AG04450 (cell line): ENCODE data around the gene KIF22. TPM values are rescaled to one million over a fixed set of nuclear protein-coding genes. Genes with fewer than 3 reads are reported as not detected.

Source experiments
- CTCF ChIA-PET: fragments of 300-600, 350-600 bp; formaldehyde crosslinking; extraction: SDS; loops from one replicate; lab custom pipeline; 2022; ENCODE audit warnings: antibody characterized with exemption, inconsistent platforms; lab: Charles Lee
- POLR2A ChIA-PET: fragments of 350-600 bp; formaldehyde crosslinking; extraction: SDS; loops from one replicate; lab custom pipeline; 2021; ENCODE audit warnings: antibody characterized with exemption, inconsistent platforms; lab: Yijun Ruan, JAX
- DNase-seq: peaks from one replicate; pipeline ENCODE4 v3.0.0-alpha.2; 2011; ENCODE audit warnings: low read depth, low spot score
- H3K27ac ChIP-seq: one replicate; pipeline ENCODE4 v1.5.1; 2012; ENCODE audit warnings: low read depth, low read length, control low read depth
- H3K27me3 ChIP-seq: one replicate; pipeline ENCODE4 v1.6.0; 2012; ENCODE audit warnings: low read length; ENCODE audit not compliant: control insufficient read depth, insufficient read depth
- H3K4me3 ChIP-seq: 2 replicates; pipeline ENCODE4 v1.5.1; 2011; ENCODE audit warnings: mild to moderate bottlenecking, low read depth, low read length, control low read depth
- H3K9me3 ChIP-seq: 2 replicates; pipeline ENCODE4 v1.5.1; 2012; ENCODE audit warnings: low read length; ENCODE audit not compliant: control insufficient read depth, insufficient read depth
- CTCF ChIP-seq: IDR thresholded peaks from 2 replicates; pipeline ENCODE4 v1.5.1; 2011; ENCODE audit warnings: low read depth, low read length, control low read depth, inconsistent platforms
- polyA plus RNA-seq: library from polyadenylated mRNA; depleted of rRNA; stranded (reverse); fragments of >200 nt; gene quantifications from 2 replicates; pipeline ENCODE4 v1.2.3, GENCODE V29; 2011; rRNA removed
- small RNA-seq: library from RNA; depleted of rRNA; stranded (forward); fragments of <200 nt; gene quantifications from one replicate; pipeline ENCODE3, GENCODE V24; 2012; ENCODE audit warnings: low read depth; ENCODE audit not compliant: insufficient read length

Gene KIF22
- polyA plus RNA-seq, 1 experiment = 14.1 TPM

- Histone ChIP-seq H3K27ac (no peak overlapping the region), H3K4me3 (no peak overlapping the region), H3K27me3 (no peaks in the 10 kb centered on the region), H3K9me3 (no peaks in the 10 kb centered on the region; the same call in 1 of the 2 replicates)
- CTCF ChIA-PET = interaction anchor here (0.5 kb wide), 1 partner anchor 70 kb away, joined by 3 read pairs; no protein-coding TSS in a partner anchor
- TF ChIP-seq CTCF = no peak
- POLR2A ChIA-PET = interaction anchor here (0.8 kb wide), 1 partner anchor 10 kb away, joined by 3 read pairs; no protein-coding TSS in a partner anchor
- no peak for DNase-seq
These were observed 64.1 kb downstream of the KIF22 start for GRCh38 chr16:29854520-29855100.

Small RNA genes lying within 50 kb of the gene (small RNA-seq; reads per million reads assigned to genes)
- gene AC009133.6 (not detected), gene AC120114.4 (not detected)

Other genes starting within 250 kb of the KIF22 start
- gene SPN, start 127.5 kb upstream of the KIF22 start, polyA plus RNA-seq = 0.04 and 0.05 TPM in 2 replicates
- gene QPRT, start 111.6 kb upstream of the KIF22 start, polyA plus RNA-seq = 16.0 and 16.6 TPM in 2 replicates
- gene C16orf54, start 44.8 kb upstream of the KIF22 start, polyA plus RNA-seq = not detected in 2 replicates
- not detected in 2 replicates for gene ZG16, start 12.5 kb upstream of the KIF22 start, polyA plus RNA-seq
- gene MAZ, start 15.8 kb downstream of the KIF22 start, polyA plus RNA-seq = 58.4 and 79.6 TPM in 2 replicates
- 5.7 and 6.1 TPM in 2 replicates for gene PRRT2, start 21.4 kb downstream of the KIF22 start, polyA plus RNA-seq
- gene PAGR1, start 25.4 kb downstream of the KIF22 start, polyA plus RNA-seq = 14.3 and 14.5 TPM in 2 replicates
- 251 and 321 TPM in 2 replicates for gene MVP, start 29.7 kb downstream of the KIF22 start, polyA plus RNA-seq
- gene CDIPT, start 72.5 kb downstream of the KIF22 start, polyA plus RNA-seq = 89.9 and 112 TPM in 2 replicates
- 5.0 and 6.8 TPM in 2 replicates for gene SEZ6L2, start 108.8 kb downstream of the KIF22 start, polyA plus RNA-seq
- 3.5 and 4.6 TPM in 2 replicates for gene ASPHD1, start 109.7 kb downstream of the KIF22 start, polyA plus RNA-seq
- gene KCTD13, start 135.5 kb downstream of the KIF22 start, polyA plus RNA-seq = 7.4 and 8.8 TPM in 2 replicates
- 88.6 and 107 TPM in 2 replicates for gene TMEM219, start 171.3 kb downstream of the KIF22 start, polyA plus RNA-seq
- 16.9 and 18.2 TPM in 2 replicates for gene TAOK2, start 183.1 kb downstream of the KIF22 start, polyA plus RNA-seq
- gene HIRIP3, start 204.9 kb downstream of the KIF22 start, polyA plus RNA-seq = 2.5 and 3.8 TPM in 2 replicates
- 27.3 and 27.5 TPM in 2 replicates for gene INO80E, start 205.5 kb downstream of the KIF22 start, polyA plus RNA-seq
- 0.22 and 0.46 TPM in 2 replicates for gene DOC2A, start 220.3 kb downstream of the KIF22 start, polyA plus RNA-seq
- gene C16orf92, start 232.4 kb downstream of the KIF22 start, polyA plus RNA-seq = not detected in 2 replicates
- not detected in 2 replicates for gene TLCD3B, start 240.5 kb downstream of the KIF22 start, polyA plus RNA-seq